ENCODE results near the gene RDH8. TPM values are rescaled to one million over a fixed set of nuclear protein-coding genes. Genes with fewer than 3 reads are reported as not detected.

The RDH8 gene
- total RNA-seq, 1 experiment from 2014 or later = not detected

DNA sequence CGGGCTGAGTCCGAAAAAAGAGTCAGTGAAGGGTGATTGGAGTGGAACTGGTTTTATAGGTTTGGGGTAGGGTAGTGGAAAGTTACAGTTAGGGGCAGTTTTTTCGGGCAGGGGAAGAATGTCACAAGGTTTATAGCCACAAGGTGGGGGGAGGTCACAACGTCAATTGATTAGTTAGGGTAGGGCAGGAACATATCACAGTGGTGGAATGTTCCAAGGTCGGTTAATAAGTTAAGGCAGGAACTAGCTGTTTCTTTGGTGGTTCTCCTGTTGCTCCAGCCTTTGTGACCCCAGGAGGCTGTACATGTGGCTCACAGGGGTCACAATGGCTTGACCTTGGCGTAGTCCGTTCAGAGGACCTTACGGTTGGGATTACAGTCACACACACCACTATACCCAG lies 20.3 kb downstream of the RDH8 start:
- H3T11ph ChIP-seq (ENCODE audit: low read length) = no peak overlapping the region
- H3K4me1 ChIP-seq (ENCODE audit: insufficient read depth, low read length) = no peaks in the 10 kb centered on the region
- H2BK5ac ChIP-seq (ENCODE audit: insufficient read length, low read length) = no peak overlapping the region
- no peak overlapping the region for H3K4me2 ChIP-seq (ENCODE audit: insufficient read depth, insufficient read length, low read length)
- H3K9me3 ChIP-seq (ENCODE audit: control insufficient read depth, low read depth, low read length) = no peaks in the 10 kb centered on the region
- Mint-ChIP-seq H3K27me3 (ENCODE audit: low read depth) (peaks cover 60% of the 10 kb centered on the region), H3K27ac (0 out of 7 replicates have a peak overlapping the region, but pooled peaks of 1 of the 3 experiments have one; percentile 10), H3K36me3 (ENCODE audit: insufficient read depth in 1 of 3, low read depth in 3 of 3) (no peaks in the 10 kb centered on the region), H3K4me3 (peak overlapping the region in 1 of 2 experiments; percentile 19; a peak in 1 of 5 replicates), H3K9me3 (no peaks in the 10 kb centered on the region), H3K4me1 (peaks cover 6 to 13% of the 10 kb centered on the region in 2 experiments; a peak in 3 of 4 replicates)
- H3K27ac ChIP-seq (ENCODE audit: insufficient read length, low read depth, low read length) = no peak overlapping the region
- H2BK20ac ChIP-seq (ENCODE audit: low read depth, low read length, poor library complexity, severe bottlenecking) = no peak overlapping the region
- no peaks in the 10 kb centered on the region for H3K27me3 ChIP-seq (ENCODE audit: insufficient read depth, low read length)
- H3K56ac ChIP-seq (ENCODE audit: insufficient read length, low read depth, low read length) = no peak overlapping the region
- H4K91ac ChIP-seq (ENCODE audit: insufficient read length, low read depth, low read length) = no peak overlapping the region
- H2BK120ac ChIP-seq (ENCODE audit: low read depth, low read length, poor library complexity, severe bottlenecking) = no peak overlapping the region
- H2BK15ac ChIP-seq (ENCODE audit: low read depth, low read length) = no peak overlapping the region
- no peak overlapping the region for H3K14ac ChIP-seq (ENCODE audit: insufficient read depth, low read length)
- no peak overlapping the region for H2AK5ac ChIP-seq (ENCODE audit: insufficient read length, low read length)
- WGBS (ENCODE audit: extremely low coverage, insufficient read length, low lambda C conversion rate) = 100% methylated on average over 1 of the region's 8 CpGs
- H3K4ac ChIP-seq (ENCODE audit: low read depth, low read length) = no peak overlapping the region
- no peak overlapping the region for H4K5ac ChIP-seq (ENCODE audit: insufficient read length, low read depth, low read length)
- no peak overlapping the region for H3K18ac ChIP-seq (ENCODE audit: insufficient read length, low read depth, low read length)
- no peak for DNase-seq
- no peaks in the 10 kb centered on the region for H3K79me1 ChIP-seq (ENCODE audit: insufficient read depth, low read depth, low read length, poor library complexity, severe bottlenecking)
- no peak overlapping the region for H2AFZ ChIP-seq (ENCODE audit: low read length)
- no peak overlapping the region for H3K9ac ChIP-seq (ENCODE audit: extremely low read depth, insufficient read length, low read length)
- H3K23ac ChIP-seq (ENCODE audit: insufficient read length, low read depth, low read length) = no peak overlapping the region
- H4K8ac ChIP-seq (replicated peaks; ENCODE audit: insufficient read length, low read depth, low read length) = no peak overlapping the region
- H3K23me2 ChIP-seq (ENCODE audit: insufficient read length, low read depth, low read length, poor library complexity, severe bottlenecking) = no peaks in the 10 kb centered on the region
- H2BK12ac ChIP-seq (ENCODE audit: insufficient read length, low read depth, low read length) = no peak overlapping the region
- H3K79me2 ChIP-seq (ENCODE audit: insufficient read depth, low read length) = no peaks in the 10 kb centered on the region
- H4K20me1 ChIP-seq (ENCODE audit: control insufficient read depth, insufficient read depth, insufficient read length) = no peaks in the 10 kb centered on the region
- TF ChIP-seq, protein P1, sequence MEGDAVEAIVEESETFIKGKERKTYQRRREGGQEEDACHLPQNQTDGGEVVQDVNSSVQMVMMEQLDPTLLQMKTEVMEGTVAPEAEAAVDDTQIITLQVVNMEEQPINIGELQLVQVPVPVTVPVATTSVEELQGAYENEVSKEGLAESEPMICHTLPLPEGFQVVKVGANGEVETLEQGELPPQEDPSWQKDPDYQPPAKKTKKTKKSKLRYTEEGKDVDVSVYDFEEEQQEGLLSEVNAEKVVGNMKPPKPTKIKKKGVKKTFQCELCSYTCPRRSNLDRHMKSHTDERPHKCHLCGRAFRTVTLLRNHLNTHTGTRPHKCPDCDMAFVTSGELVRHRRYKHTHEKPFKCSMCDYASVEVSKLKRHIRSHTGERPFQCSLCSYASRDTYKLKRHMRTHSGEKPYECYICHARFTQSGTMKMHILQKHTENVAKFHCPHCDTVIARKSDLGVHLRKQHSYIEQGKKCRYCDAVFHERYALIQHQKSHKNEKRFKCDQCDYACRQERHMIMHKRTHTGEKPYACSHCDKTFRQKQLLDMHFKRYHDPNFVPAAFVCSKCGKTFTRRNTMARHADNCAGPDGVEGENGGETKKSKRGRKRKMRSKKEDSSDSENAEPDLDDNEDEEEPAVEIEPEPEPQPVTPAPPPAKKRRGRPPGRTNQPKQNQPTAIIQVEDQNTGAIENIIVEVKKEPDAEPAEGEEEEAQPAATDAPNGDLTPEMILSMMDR (conservative IDR thresholded peaks at IDR 0.05) = no peak
